ENCODE measurements around the gene NAT9.

DNA sequence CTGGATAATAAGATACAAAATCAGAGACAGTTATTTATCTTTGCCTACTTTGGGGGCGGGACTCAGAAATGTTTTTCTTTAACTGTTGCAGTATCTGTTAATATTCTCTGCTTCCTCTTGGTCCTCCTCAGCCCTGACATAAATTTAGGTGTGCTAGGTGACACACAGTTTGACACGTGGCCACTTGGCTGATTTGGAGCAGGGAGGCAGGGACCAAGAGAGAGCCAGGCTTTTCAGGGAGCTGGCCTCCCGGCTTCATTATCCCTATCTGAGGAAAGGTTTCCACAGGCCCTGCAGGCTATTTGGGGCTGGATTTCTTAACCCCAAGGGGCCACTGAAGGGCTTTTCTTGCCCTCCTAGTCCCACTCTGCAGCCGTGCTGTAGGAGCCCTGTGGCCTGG is 20.1 kb upstream of the NAT9 start:
- no peak for TF ChIP-seq EP300 (IDR thresholded peaks at IDR 0.05)
- TF ChIP-seq, protein P1, sequence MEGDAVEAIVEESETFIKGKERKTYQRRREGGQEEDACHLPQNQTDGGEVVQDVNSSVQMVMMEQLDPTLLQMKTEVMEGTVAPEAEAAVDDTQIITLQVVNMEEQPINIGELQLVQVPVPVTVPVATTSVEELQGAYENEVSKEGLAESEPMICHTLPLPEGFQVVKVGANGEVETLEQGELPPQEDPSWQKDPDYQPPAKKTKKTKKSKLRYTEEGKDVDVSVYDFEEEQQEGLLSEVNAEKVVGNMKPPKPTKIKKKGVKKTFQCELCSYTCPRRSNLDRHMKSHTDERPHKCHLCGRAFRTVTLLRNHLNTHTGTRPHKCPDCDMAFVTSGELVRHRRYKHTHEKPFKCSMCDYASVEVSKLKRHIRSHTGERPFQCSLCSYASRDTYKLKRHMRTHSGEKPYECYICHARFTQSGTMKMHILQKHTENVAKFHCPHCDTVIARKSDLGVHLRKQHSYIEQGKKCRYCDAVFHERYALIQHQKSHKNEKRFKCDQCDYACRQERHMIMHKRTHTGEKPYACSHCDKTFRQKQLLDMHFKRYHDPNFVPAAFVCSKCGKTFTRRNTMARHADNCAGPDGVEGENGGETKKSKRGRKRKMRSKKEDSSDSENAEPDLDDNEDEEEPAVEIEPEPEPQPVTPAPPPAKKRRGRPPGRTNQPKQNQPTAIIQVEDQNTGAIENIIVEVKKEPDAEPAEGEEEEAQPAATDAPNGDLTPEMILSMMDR (IDR thresholded peaks at IDR 0.05): no peak
